ENCODE results near the gene RPH3AL.

RPH3AL gene

GRCh38 chr17:266219-266618, 86.4 kb downstream of the RPH3AL start:
- in situ Hi-C loops (cut with MboI; ENCODE audit: low sequenced_read_pairs), result no loop called here

- in situ Hi-C loops (cut with MboI; ENCODE audit: low sequenced_read_pairs), result no loop called here
Observed at GRCh38 chr17:265718-266117, 86.9 kb downstream of the RPH3AL start.

GRCh38 chr17:263773-264172, 88.8 kb downstream of the RPH3AL start:
- in situ Hi-C loops (cut with MboI; ENCODE audit: low sequenced_read_pairs), result no loop called here

DNA sequence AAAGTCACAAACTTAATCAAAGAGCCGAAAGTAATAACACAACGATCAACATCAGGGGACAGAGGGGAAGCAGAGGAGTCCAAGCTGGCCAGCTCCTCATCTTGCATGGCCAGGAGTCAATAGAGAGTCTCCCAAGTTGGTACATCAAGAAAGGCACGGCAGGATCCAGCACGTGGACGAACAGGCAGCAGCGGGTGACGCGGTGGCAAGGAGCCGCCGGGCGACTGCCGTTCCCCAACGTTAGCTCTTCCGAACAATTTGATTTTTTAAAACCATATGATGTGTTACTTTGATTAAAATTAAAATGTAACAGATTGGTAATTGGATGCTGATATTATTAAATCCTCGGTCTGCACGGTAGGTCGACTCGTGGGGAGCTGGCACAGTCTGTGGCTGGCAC, 89.3 kb downstream of the RPH3AL start:
- in situ Hi-C loops (cut with MboI; ENCODE audit: low sequenced_read_pairs), result no loop called here

GRCh38 chr17:261635-262034, 91.0 kb downstream of the RPH3AL start:
- in situ Hi-C loops (cut with MboI; ENCODE audit: low sequenced_read_pairs), result no loop called here

- in situ Hi-C loops (cut with MboI; ENCODE audit: low sequenced_read_pairs), result no loop called here
Observed at GRCh38 chr17:260944-261343, 91.7 kb downstream of the RPH3AL start.

- in situ Hi-C loops (cut with MboI; ENCODE audit: low sequenced_read_pairs), result no loop called here
Observed at GRCh38 chr17:260031-260791, 92.4 kb downstream of the RPH3AL start.

DNA sequence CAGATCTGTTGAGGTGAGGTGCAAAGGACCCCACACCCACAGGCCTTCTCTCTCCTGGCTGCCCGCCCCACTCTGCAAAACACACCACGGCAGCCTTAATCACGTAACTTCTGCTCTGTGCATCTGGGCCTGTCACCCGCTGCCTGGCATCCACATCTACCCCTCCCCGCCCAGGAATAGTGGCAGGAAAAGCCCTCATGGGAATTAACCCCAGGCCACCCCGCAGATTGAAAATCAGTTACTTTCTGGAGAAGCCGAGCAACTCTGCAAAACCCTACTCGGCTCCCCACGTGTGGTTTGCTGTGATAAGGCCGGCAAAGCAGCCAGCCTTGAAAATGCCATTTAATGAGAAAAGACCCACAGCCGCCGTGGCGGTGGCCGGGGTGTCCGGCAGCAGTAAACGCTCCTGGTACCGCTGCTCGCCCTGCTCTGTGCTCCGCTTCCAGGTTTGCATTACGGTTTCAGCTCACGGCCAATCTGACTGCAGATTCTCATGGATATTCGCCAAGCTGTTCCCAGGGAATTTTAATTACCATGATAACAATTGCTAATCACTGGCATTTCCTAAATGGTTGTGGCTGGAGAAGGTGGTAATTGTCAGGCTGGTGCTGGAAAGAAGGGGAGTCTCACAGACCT, 93.1 kb downstream of the RPH3AL start:
- in situ Hi-C loops (cut with MboI; ENCODE audit: low sequenced_read_pairs), result no loop called here

GRCh38 chr17:258906-259305, 93.7 kb downstream of the RPH3AL start:
- in situ Hi-C loops (cut with MboI; ENCODE audit: low sequenced_read_pairs), result no loop called here

- in situ Hi-C loops (cut with MboI; ENCODE audit: low sequenced_read_pairs), result no loop called here
Observed at GRCh38 chr17:258045-258734, 94.4 kb downstream of the RPH3AL start.

GRCh38 chr17:253091-253846, 99.3 kb downstream of the RPH3AL start:
- in situ Hi-C loops (cut with MboI; ENCODE audit: low sequenced_read_pairs), result no loop called here

DNA sequence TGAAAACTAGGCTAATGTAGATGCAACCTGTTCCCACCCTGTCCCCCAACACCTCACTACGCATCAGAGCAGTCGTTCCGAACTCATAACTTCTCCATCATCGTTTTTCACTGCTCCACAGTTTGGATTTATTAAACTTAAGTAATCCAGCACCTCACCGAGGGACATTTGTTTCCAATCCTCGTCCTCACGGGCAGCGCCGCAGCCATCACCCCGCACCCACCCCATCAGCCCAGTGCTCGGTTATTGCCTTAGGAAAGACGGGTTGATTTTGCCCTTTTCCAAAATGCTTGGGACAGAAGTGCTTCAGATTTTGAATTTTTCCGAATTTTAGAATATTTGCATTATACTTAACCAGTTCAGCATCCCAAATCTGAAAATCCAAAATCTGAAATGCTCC, 100.2 kb downstream of the RPH3AL start:
- in situ Hi-C loops (cut with MboI; ENCODE audit: low sequenced_read_pairs), result no loop called here

- in situ Hi-C loops (cut with MboI; ENCODE audit: low sequenced_read_pairs), result no loop called here
Observed at GRCh38 chr17:251531-251930, 101.1 kb downstream of the RPH3AL start.

DNA sequence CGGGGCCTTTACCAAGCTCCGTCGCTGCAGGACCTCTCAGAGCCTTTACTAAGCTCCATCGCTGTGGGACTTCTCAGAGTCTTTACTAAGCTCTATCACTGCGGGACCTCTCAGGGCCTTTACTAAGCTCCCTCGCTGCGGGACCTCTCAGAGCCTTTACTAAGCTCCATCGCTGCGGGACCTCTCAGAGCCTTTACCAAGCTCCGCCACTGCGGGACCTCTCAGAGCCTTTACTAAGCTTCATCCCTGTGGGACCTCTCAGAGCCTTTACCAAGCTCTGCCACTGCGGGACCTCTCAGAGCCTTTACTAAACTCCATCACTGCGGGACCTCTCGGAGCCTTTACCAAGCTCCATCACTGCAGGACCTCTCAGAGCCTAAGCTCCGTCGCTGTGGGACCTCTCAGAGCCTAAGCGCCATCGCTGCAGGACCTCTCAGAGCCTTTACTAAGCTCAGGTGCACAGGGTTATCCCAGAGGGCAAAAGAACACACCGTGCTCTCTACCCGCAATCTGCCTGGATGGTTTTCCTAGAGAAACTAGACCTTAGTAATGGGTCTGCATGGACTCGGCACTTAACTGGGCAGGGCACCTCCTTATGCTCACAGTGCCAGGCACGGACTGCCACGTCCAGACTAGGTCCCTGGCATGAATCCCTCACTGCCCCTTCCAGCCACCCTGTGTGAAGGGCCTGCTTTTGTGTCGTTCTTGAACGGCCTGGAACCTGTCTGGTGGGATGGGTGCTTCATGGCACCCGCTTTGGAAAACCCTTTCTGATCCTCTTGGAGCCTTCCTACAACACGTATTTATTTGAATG, 101.9 kb downstream of the RPH3AL start:
- in situ Hi-C loops (cut with MboI; ENCODE audit: low sequenced_read_pairs), result no loop called here

- in situ Hi-C loops (cut with MboI; ENCODE audit: low sequenced_read_pairs), result no loop called here
Observed at GRCh38 chr17:249236-249993, 103.2 kb downstream of the RPH3AL start.

GRCh38 chr17:248337-249235, 104.0 kb downstream of the RPH3AL start:
- in situ Hi-C loops (cut with MboI; ENCODE audit: low sequenced_read_pairs), result no loop called here

GRCh38 chr17:247767-248166, 104.8 kb downstream of the RPH3AL start:
- in situ Hi-C loops (cut with MboI; ENCODE audit: low sequenced_read_pairs), result no loop called here

DNA sequence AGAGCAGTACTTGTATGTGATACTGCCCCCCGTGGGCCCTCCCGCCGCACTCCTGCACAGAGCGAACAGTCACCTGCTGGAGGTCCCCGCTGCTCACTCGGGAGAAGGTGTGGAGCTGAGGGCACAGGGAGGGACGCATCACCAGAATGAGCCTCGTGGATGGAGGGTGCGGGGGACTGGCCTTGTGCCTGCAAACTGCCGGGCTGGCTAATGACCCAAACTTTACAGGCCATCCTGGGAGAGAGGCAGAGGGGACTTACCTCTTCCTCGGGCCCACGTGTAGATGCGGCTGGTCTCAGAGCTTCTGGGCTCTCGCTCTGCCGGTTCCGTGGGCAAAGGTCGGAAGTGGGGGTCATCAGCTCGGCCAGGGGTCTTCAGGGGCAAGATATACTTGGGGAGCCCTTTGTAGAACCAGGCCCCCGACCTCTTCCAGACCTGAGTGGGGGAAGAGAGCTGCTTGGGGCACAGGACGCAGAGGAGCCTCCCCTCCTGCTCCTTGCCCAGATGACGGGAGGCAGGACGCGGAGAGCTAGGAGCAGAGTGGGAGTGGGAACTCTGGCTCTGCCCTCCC, 105.7 kb downstream of the RPH3AL start:
- in situ Hi-C loops (cut with MboI; ENCODE audit: low sequenced_read_pairs), result no loop called here
